ENCODE data around the gene RAP1GAP. TPM values are rescaled to one million over a fixed set of nuclear protein-coding genes. Genes with fewer than 3 reads are reported as not detected.

Gene RAP1GAP
- total and polyA plus RNA-seq, 4 donors, result 8.6 to 23.1 (median 11.3) TPM

DNA sequence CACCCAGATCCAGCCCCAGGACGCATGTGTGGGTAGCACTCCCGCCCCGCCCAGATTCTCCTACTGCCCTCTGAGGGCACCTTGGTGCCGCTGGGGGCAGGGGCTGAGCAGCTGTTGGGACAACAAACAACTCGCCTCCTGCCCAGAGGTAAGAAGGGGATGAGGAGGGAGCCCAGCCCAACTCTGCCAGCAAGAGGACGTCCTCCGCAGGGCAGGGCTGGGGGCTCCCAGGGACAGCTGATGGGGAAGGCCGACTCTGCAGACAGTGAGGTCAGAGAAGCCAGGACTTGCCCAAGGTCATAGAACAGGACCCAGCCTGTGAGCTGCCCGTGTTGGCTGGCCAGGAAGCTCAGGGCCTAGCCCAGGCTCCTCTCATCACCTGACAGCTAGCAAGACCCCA, 18.8 kb downstream of the RAP1GAP start:
- no peaks in the 10 kb centered on the region for H3K36me3 ChIP-seq (ENCODE audit: control insufficient read depth in 4 of 4, insufficient read depth in 3 of 4, low read depth in 1 of 4, low read length in 3 of 4)
- no peak overlapping the region for H3K4me3 ChIP-seq (ENCODE audit: low read depth in 1 of 3, low read length in 3 of 3)
- DNase-seq (ENCODE audit: low spot score), result no peak
- H3K27me3 ChIP-seq (ENCODE audit: control insufficient read depth in 4 of 4, insufficient read depth in 4 of 4, low read length in 3 of 4), result no peaks in the 10 kb centered on the region
- H3K9me3 ChIP-seq (ENCODE audit: control insufficient read depth in 4 of 4, low read length in 3 of 4), result no peaks in the 10 kb centered on the region
- TF ChIP-seq, protein P1, sequence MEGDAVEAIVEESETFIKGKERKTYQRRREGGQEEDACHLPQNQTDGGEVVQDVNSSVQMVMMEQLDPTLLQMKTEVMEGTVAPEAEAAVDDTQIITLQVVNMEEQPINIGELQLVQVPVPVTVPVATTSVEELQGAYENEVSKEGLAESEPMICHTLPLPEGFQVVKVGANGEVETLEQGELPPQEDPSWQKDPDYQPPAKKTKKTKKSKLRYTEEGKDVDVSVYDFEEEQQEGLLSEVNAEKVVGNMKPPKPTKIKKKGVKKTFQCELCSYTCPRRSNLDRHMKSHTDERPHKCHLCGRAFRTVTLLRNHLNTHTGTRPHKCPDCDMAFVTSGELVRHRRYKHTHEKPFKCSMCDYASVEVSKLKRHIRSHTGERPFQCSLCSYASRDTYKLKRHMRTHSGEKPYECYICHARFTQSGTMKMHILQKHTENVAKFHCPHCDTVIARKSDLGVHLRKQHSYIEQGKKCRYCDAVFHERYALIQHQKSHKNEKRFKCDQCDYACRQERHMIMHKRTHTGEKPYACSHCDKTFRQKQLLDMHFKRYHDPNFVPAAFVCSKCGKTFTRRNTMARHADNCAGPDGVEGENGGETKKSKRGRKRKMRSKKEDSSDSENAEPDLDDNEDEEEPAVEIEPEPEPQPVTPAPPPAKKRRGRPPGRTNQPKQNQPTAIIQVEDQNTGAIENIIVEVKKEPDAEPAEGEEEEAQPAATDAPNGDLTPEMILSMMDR (IDR thresholded peaks at IDR 0.05; ENCODE audit: low read depth, low read length, missing input control), result no peak
- TF ChIP-seq ATF3 (IDR thresholded peaks at IDR 0.05) (no peak), EGR1 (IDR thresholded peaks at IDR 0.05; ENCODE audit: low read depth in 2 of 2) (no peak), GABPA (IDR thresholded peaks at IDR 0.05 in 1 of 2, conservative IDR thresholded peaks at IDR 0.05 in 1 of 2) (no peak), FOXA1 (IDR thresholded peaks at IDR 0.05) (no peak), SP1 (IDR thresholded peaks at IDR 0.05) (no peak), JUND (IDR thresholded peaks at IDR 0.05) (no peak), NR2F2 (IDR thresholded peaks at IDR 0.05) (no peak), HNF4G (IDR thresholded peaks at IDR 0.05) (no peak)
- no peak overlapping the region for H3K9ac ChIP-seq (ENCODE audit: low read depth in 1 of 2, low read length in 2 of 2)
- no peak overlapping the region for H3K27ac ChIP-seq (ENCODE audit: low read depth in 1 of 2, low read length in 2 of 2)
- WGBS, result 78% methylated on average over 9 of the region's 9 CpGs
- H3K4me1 ChIP-seq (ENCODE audit: control insufficient read depth in 4 of 4, insufficient read depth in 4 of 4, low read length in 3 of 4), result peaks cover 0 to 8% (median 4%) of the 10 kb centered on the region in 4 donors

DNA sequence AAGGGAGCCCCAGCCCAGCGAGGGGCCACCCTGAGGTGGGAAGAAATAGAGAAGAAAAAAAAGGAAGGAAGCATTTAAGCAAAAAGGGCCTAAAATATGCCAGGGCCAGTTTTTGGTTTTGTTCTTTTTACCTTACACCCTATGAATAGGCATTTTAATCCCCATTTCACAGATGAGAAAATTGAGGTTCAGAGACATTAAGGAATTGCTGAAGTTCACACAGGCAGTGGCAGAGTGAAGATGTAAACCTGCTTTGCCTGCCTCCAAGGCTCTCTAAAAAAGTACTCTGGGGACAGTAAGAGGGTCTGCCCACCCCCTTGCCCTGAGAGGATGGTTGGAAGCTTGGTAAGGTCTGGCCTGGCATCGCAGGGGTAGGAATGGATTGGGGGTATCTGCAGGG, 19.8 kb downstream of the RAP1GAP start:
- TF ChIP-seq ATF3 (IDR thresholded peaks at IDR 0.05) (no peak), FOXA1 (IDR thresholded peaks at IDR 0.05) (no peak), ZBTB33 (IDR thresholded peaks at IDR 0.05) (no peak), HNF4A (conservative IDR thresholded peaks at IDR 0.05) (no peak), NR2F2 (IDR thresholded peaks at IDR 0.05) (no peak), HNF4G (IDR thresholded peaks at IDR 0.05) (no peak), EGR1 (IDR thresholded peaks at IDR 0.05; ENCODE audit: low read depth in 2 of 2) (no peak), SP1 (IDR thresholded peaks at IDR 0.05) (no peak), TAF1 (conservative IDR thresholded peaks at IDR 0.05) (no peak), GABPA (IDR thresholded peaks at IDR 0.05 in 1 of 2, conservative IDR thresholded peaks at IDR 0.05 in 1 of 2) (no peak), JUND (IDR thresholded peaks at IDR 0.05) (no peak), RXRA (IDR thresholded peaks at IDR 0.05) (no peak), RAD21 (IDR thresholded peaks at IDR 0.05) (no peak), FOXA2 (IDR thresholded peaks at IDR 0.05) (no peak), YY1 (IDR thresholded peaks at IDR 0.05) (no peak)
- TF ChIP-seq, protein P1 (IDR thresholded peaks at IDR 0.05; ENCODE audit: low read depth, low read length, missing input control), result no peak
- TF ChIP-seq, protein P2, sequence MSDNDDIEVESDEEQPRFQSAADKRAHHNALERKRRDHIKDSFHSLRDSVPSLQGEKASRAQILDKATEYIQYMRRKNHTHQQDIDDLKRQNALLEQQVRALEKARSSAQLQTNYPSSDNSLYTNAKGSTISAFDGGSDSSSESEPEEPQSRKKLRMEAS (IDR thresholded peaks at IDR 0.05), result no peak
- H3K9ac ChIP-seq (ENCODE audit: low read depth in 1 of 2, low read length in 2 of 2), result no peak overlapping the region
- H3K27me3 ChIP-seq (ENCODE audit: control insufficient read depth in 4 of 4, insufficient read depth in 4 of 4, low read length in 3 of 4), result no peaks in the 10 kb centered on the region
- no peaks in the 10 kb centered on the region for H3K36me3 ChIP-seq (ENCODE audit: control insufficient read depth in 4 of 4, insufficient read depth in 3 of 4, low read depth in 1 of 4, low read length in 3 of 4)
- no peak for DNase-seq (ENCODE audit: low spot score)
- no peak overlapping the region for H3K4me3 ChIP-seq (ENCODE audit: low read depth in 1 of 3, low read length in 3 of 3)
- 72% methylated on average over 2 of the region's 2 CpGs for WGBS
- H3K27ac ChIP-seq (ENCODE audit: low read depth in 1 of 2, low read length in 2 of 2), result no peak overlapping the region
- H3K9me3 ChIP-seq (ENCODE audit: control insufficient read depth in 4 of 4, low read length in 3 of 4), result no peaks in the 10 kb centered on the region
- H3K4me1 ChIP-seq (ENCODE audit: control insufficient read depth in 4 of 4, insufficient read depth in 4 of 4, low read length in 3 of 4), result peaks cover 0 to 8% (median 4%) of the 10 kb centered on the region in 4 donors

Data from liver (tissue), 9 donors.